HCT116 (cell line): Measurements from ENCODE around the gene ADRM1. TPM values are rescaled to one million over a fixed set of nuclear protein-coding genes. Genes with fewer than 3 reads are reported as not detected.

Experiments
- ATAC-seq: fragments of 200-7000 bp; cut with Tn5 transposase; 2 replicates; pipeline ENCODE4 v1.9.1; 2020; ENCODE audit warnings: mild to moderate bottlenecking, moderate library complexity
- BruUV-seq: library from RNA; stranded (reverse); fragments of 400-500 nt; replicated peaks from 2 replicates; lab custom pipeline; 2021; lab: Mats Ljungman, UMichigan
- CTCF ChIA-PET: fragments of 300-600 bp; sonication (Branson Sonifier 250); formaldehyde crosslinking; loops from one replicate; lab custom pipeline; 2021; ENCODE audit warnings: antibody characterized with exemption; lab: Charles Lee
- POLR2A ChIA-PET: fragments of 300-600, 350-600 bp; sonication (Branson Sonifier 250); formaldehyde crosslinking; loops from one replicate; lab custom pipeline; 2021; ENCODE audit warnings: antibody characterized with exemption; lab: Charles Lee
- RAD21 ChIA-PET, 2 experiments: fragments of 300-600 bp; sonication (Branson Sonifier 250); formaldehyde crosslinking; loops; one replicate each; lab custom pipeline; 2023; ENCODE audit warnings: low total read pairs in 2 of 2; ENCODE audit not compliant: uncharacterized antibody in 2 of 2, unreplicated experiment in 2 of 2, low non-redundant PET in 1 of 2; lab: Charles Lee
- DNase-seq: peaks from one replicate; pipeline ENCODE4 v3.0.0-alpha.2; 2010; ENCODE audit warnings: low read depth, low spot score
- H2AFZ ChIP-seq: fragments of 200-600 bp; shearing (Covaris generic), sonication (generic); 2 replicates; pipeline ENCODE4 v1.6.1; 2017; ENCODE audit warnings: low read depth, mixed run types, mixed read lengths, antibody characterized with exemption, low read length; ENCODE audit not compliant: poor library complexity, severe bottlenecking
- H3K27ac ChIP-seq: 2 replicates; pipeline ENCODE4 v1.5.1; 2012; ENCODE audit warnings: low read depth, low read length
- H3K27me3 ChIP-seq: fragments of 200-600 bp; sonication (generic); 2 replicates; pipeline ENCODE4 v1.6.1; 2016; ENCODE audit warnings: mixed run types, low read length, mixed read lengths; ENCODE audit not compliant: insufficient read depth
- H3K36me3 ChIP-seq, 2 experiments: fragments of 200-500 bp in 1 of 2; fragments of 200-600 bp in 1 of 2; sonication (Bioruptor generic) in 1 of 2; sonication (generic) in 1 of 2; 2 replicates each; pipeline versions ENCODE4 v1.5.1 to v1.6.1; 2014 to 2016; ENCODE audit warnings: low read length in 2 of 2, inconsistent platforms in 1 of 2, mixed read lengths in 1 of 2, mixed run types in 1 of 2; ENCODE audit not compliant: insufficient read depth in 2 of 2, control insufficient read depth in 1 of 2
- H3K4me1 ChIP-seq, 2 experiments: fragments of 200-600 bp in 1 of 2; sonication (generic) in 1 of 2; 2 replicates each; pipeline versions ENCODE4 v1.5.1 to v1.6.1; 2012 to 2017; ENCODE audit warnings: low read length in 2 of 2, inconsistent platforms in 1 of 2, mild to moderate bottlenecking in 1 of 2, mixed read lengths in 1 of 2, mixed run types in 1 of 2, moderate library complexity in 1 of 2; ENCODE audit not compliant: insufficient read depth in 2 of 2, control insufficient read depth in 1 of 2
- H3K4me2 ChIP-seq: fragments of 200-600 bp; sonication (generic); 2 replicates; pipeline ENCODE4 v1.6.1; 2017; ENCODE audit warnings: mixed run types, low read length, mixed read lengths
- H3K4me3 ChIP-seq, 2 experiments: fragments of 200-600 bp in 1 of 2; sonication (generic) in 1 of 2; replicated peaks in 1 of 2; 2 replicates each; pipeline ENCODE4 v1.5.1; 2011 to 2016; ENCODE audit warnings: low read length in 2 of 2, control low read depth in 1 of 2, low read depth in 1 of 2, mild to moderate bottlenecking in 1 of 2, mixed read lengths in 1 of 2, mixed run types in 1 of 2
- H3K79me2 ChIP-seq: fragments of 200-600 bp; sonication (generic); 2 replicates; pipeline ENCODE4 v1.6.1; 2017; ENCODE audit warnings: mild to moderate bottlenecking, mixed run types, low read length, moderate library complexity, mixed read lengths; ENCODE audit not compliant: insufficient read depth
- H3K9ac ChIP-seq: fragments of 200-600 bp; sonication (generic); 2 replicates; pipeline ENCODE4 v1.6.1; 2016; ENCODE audit warnings: low read length, mixed read lengths
- H3K9me2 ChIP-seq: fragments of 200-600 bp; sonication (generic), shearing (Covaris generic); 2 replicates; pipeline ENCODE4 v1.6.1; 2017; ENCODE audit warnings: mixed run types, mild to moderate bottlenecking, moderate library complexity; ENCODE audit not compliant: insufficient read depth
- H3K9me3 ChIP-seq, 2 experiments: fragments of 200-500 bp in 1 of 2; fragments of 200-600 bp in 1 of 2; sonication (Bioruptor generic) in 1 of 2; sonication (generic) in 1 of 2; 2 replicates each; pipeline ENCODE4 v1.6.1; 2014 to 2017; ENCODE audit warnings: low read length in 2 of 2, mixed read lengths in 2 of 2, inconsistent platforms in 1 of 2, low read depth in 1 of 2, mild to moderate bottlenecking in 1 of 2, mixed run types in 1 of 2, moderate library complexity in 1 of 2; ENCODE audit not compliant: control insufficient read depth in 1 of 2, insufficient read depth in 1 of 2
- H4K20me1 ChIP-seq: fragments of 200-600 bp; sonication (generic), shearing (Covaris generic); 2 replicates; pipeline ENCODE4 v1.6.1; 2017; ENCODE audit warnings: mixed run types, mild to moderate bottlenecking, moderate library complexity; ENCODE audit not compliant: insufficient read depth
- ELF1 ChIP-seq: IDR thresholded peaks from 2 replicates; pipeline ENCODE4 v1.6.1; 2012; ENCODE audit warnings: low read depth, borderline replicate concordance
- FOSL1 ChIP-seq: IDR thresholded peaks from 2 replicates; pipeline ENCODE4 v1.6.1; 2012; ENCODE audit warnings: low read depth
- POLR2AphosphoS5 ChIP-seq: IDR thresholded peaks from 2 replicates; pipeline ENCODE4 v1.6.1; 2011; ENCODE audit warnings: mild to moderate bottlenecking, low read depth, low read length, moderate library complexity
- RAD21 ChIP-seq: IDR thresholded peaks from 2 replicates; pipeline ENCODE4 v1.6.1; 2012; ENCODE audit warnings: low read depth, mild to moderate bottlenecking
- YY1 ChIP-seq: IDR thresholded peaks from 2 replicates; pipeline ENCODE4 v1.6.1; 2011; ENCODE audit warnings: low read length, low read depth, moderate library complexity, mild to moderate bottlenecking; ENCODE audit not compliant: insufficient replicate concordance; ENCODE audit errors: extremely low read depth
- intact Hi-C: fragments of 100-400 bp; cut with micrococcal nuclease; formaldehyde crosslinking; loops from 2 replicates; pipeline ENCODE4 v1.10.0; 2022
- total RNA-seq: library from RNA; stranded (reverse); gene quantifications from one replicate; pipeline ENCODE4 v1.2.1, GENCODE V29; 2021; ENCODE audit not compliant: unreplicated experiment
- TF ChIP-seq, protein P1 (sequence below): IDR thresholded peaks from 2 replicates; pipeline ENCODE4 v1.6.1; 2011; ENCODE audit warnings: mild to moderate bottlenecking, low read length, moderate library complexity; ENCODE audit not compliant: insufficient replicate concordance; ENCODE audit errors: extremely low read depth

The ADRM1 gene
- total RNA-seq, 1 experiment from 2014 or later: 158 TPM

DNA sequence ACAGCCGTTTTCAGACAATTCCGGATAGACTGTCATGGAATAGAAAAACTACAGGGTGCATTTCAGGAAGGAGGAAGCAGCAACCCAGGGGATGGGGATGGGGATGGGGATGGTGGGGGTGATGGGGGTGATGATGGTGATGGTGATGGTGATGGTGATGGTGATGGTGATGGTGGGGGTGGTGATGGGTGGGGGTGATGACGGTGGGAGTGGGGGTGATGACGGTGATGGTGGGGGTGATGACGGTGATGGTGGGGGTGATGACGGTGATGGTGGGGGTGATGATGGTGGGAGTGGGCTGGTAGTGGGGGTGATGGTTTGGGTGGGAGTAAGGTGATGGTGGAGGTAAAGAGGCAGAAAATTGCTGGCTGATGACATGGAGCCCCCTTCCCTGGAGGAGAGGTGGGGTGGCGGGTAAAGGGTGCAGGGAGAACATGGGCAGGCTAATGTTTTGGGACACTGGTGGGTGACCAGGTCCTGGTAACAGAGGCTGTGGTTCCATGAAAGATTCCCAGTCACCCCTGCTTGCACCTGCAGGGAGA lies 46.8 kb downstream of the ADRM1 start:
- peaks cover 26% of the 10 kb centered on the region for H3K79me2 ChIP-seq
- H3K27me3 ChIP-seq: no peaks in the 10 kb centered on the region
- POLR2A ChIA-PET: interaction anchor here (0.7 to 2.0 kb wide), 3 partner anchors 14 to 19 kb away, joined by 4 to 12 read pairs (median 6); partner anchors contain the start of gene LAMA5
- peak overlapping the region; percentile 74 for H3K9ac ChIP-seq
- H4K20me1 ChIP-seq: no peaks in the 10 kb centered on the region
- no TSS peak for BruUV-seq
- H3K4me3 ChIP-seq: peak overlapping the region; percentile 19 to 52
- peak overlapping the region; percentile 89 for H3K4me2 ChIP-seq
- CTCF ChIA-PET: interaction anchor here (0.9 to 1.7 kb wide), 4 partner anchors 33 to 61 kb away, joined by 3 to 13 read pairs (median 3); no protein-coding TSS in a partner anchor
- peak overlapping the region; percentile 99 for H3K27ac ChIP-seq
- H3K9me2 ChIP-seq: no peaks in the 10 kb centered on the region
- H3K9me3 ChIP-seq: no peaks in the 10 kb centered on the region
- intact Hi-C loops: loop anchor here (1.0 kb wide), 1 partner anchor 10 kb away; no protein-coding TSS in a partner anchor
- H2AFZ ChIP-seq: no peak overlapping the region
- no peak for TF ChIP-seq FOSL1
- TF ChIP-seq, all 23 proteins: peak for 0
- no peak for ATAC-seq
- RAD21 ChIA-PET: interaction anchor here (0.6 to 1.3 kb wide), 6 partner anchors 10 to 47 kb away, joined by 3 to 5 read pairs (median 4); partner anchors contain the start of gene RPS21 (in 1 of the 2)
- Histone ChIP-seq H3K36me3 (peaks cover 5 to 37% of the 10 kb centered on the region in 2 experiments; a peak in 2 of 4 replicates), H3K4me1 (peaks cover 22 to 43% of the 10 kb centered on the region in 2 experiments)
- no peak for DNase-seq

DNA sequence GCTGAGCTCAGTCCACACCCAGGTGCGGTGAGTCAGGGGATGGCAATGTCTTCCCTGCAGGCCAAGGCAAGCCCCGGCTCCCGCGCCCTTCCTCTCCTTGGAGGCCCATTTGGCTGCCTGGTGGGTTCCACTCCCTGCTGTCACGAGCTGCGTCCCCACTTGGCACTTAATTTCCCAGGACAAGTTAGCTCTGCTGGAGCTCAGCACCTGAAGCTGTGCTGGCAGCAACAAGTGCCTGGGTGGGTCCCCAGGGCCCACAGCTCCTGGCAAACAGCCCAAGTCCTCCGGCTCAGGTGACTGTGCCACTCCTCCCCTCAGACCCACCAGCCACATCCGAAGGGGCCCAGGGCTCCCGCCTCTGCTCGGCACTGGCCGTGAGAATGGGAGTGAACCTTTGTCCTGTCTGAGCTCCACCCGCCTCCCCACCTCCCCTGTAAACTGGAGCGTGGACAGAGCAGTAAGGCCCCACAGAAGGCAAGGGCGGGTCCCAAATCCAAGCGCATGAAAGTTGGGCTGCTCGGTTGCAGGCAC lies 47.4 kb downstream of the ADRM1 start:
- Histone ChIP-seq H3K9me3 (no peaks in the 10 kb centered on the region), H2AFZ (no peak overlapping the region), H3K9me2 (no peaks in the 10 kb centered on the region), H3K9ac (peak overlapping the region; percentile 74), H3K27ac (peak overlapping the region; percentile 99), H3K79me2 (peaks cover 31% of the 10 kb centered on the region), H3K36me3 (peaks cover 5 to 35% of the 10 kb centered on the region in 2 experiments; a peak in 2 of 4 replicates), H3K4me1 (peaks cover 26 to 48% of the 10 kb centered on the region in 2 experiments), H3K27me3 (no peaks in the 10 kb centered on the region), H4K20me1 (no peaks in the 10 kb centered on the region), H3K4me2 (peak overlapping the region; percentile 89), H3K4me3 (peak overlapping the region; percentile 19 to 52)
- ChIA-PET CTCF (interaction anchor here (0.8 to 1.7 kb wide), 5 partner anchors 9 to 60 kb away, joined by 3 to 13 read pairs (median 3); no protein-coding TSS in a partner anchor), RAD21 (interaction anchor here (0.6 to 1.3 kb wide), 5 partner anchors 9 to 48 kb away, joined by 3 to 4 read pairs (median 3); partner anchors contain the start of gene RPS21 (in 1 of the 2)), POLR2A (interaction anchor here (0.7 to 2.0 kb wide), 3 partner anchors 14 to 19 kb away, joined by 4 to 12 read pairs (median 6); partner anchors contain the start of gene LAMA5)
- intact Hi-C loops: loop anchor here (1.0 kb wide), 1 partner anchor 9 kb away; no protein-coding TSS in a partner anchor
- BruUV-seq: no TSS peak
- ATAC-seq (peak; percentile 87), DNase-seq (peak; percentile 87)
- TF ChIP-seq YY1 (peak; percentile 19), POLR2AphosphoS5 (peak; percentile 51; the same call in 1 of the 2 replicates), ELF1 (no peak), RAD21 (no peak)
- TF ChIP-seq, protein P1, sequence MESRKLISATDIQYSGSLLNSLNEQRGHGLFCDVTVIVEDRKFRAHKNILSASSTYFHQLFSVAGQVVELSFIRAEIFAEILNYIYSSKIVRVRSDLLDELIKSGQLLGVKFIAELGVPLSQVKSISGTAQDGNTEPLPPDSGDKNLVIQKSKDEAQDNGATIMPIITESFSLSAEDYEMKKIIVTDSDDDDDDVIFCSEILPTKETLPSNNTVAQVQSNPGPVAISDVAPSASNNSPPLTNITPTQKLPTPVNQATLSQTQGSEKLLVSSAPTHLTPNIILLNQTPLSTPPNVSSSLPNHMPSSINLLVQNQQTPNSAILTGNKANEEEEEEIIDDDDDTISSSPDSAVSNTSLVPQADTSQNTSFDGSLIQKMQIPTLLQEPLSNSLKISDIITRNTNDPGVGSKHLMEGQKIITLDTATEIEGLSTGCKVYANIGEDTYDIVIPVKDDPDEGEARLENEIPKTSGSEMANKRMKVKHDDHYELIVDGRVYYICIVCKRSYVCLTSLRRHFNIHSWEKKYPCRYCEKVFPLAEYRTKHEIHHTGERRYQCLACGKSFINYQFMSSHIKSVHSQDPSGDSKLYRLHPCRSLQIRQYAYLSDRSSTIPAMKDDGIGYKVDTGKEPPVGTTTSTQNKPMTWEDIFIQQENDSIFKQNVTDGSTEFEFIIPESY: peak; percentile 24
